Activated naive CD8-positive, alpha-beta T cell treated with anti-CD3 and anti-CD28 coated beads, Interleukin-2, amount 50 U/mL, for 24 hours (primary cell): ENCODE data around the gene FAM25A.
A peak's percentile ranks its signal among the peaks of the same experiment; 100 is the strongest.
"Not testable (repeated sequence)": the region's sequence is repeated elsewhere in the genome, so short reads cannot be mapped to it uniquely, and the experiment has no call there.

Experiments used
- ATAC-seq: fragments of 150-1000 bp; cut with Tn5 transposase; one replicate; pipeline ENCODE4 v1.10.0; 2021
- DNase-seq: peaks from one replicate; pipeline ENCODE4 v3.0.0; 2021
- H3K27ac Mint-ChIP-seq: one replicate; pipeline ENCODE4 v1.8.0; 2021; ENCODE audit warnings: mild to moderate bottlenecking, mixed read lengths
- H3K27me3 Mint-ChIP-seq: one replicate; pipeline ENCODE4 v1.8.0; 2021; ENCODE audit warnings: mixed read lengths
- H3K36me3 Mint-ChIP-seq: one replicate; pipeline ENCODE4 v1.8.0; 2021; ENCODE audit warnings: low read depth, mixed read lengths
- H3K4me1 Mint-ChIP-seq: one replicate; pipeline ENCODE4 v1.8.0; 2021; ENCODE audit warnings: mixed read lengths
- H3K4me3 Mint-ChIP-seq: one replicate; pipeline ENCODE4 v1.8.0; 2021; ENCODE audit warnings: mild to moderate bottlenecking, moderate library complexity, mixed read lengths
- H3K9me3 Mint-ChIP-seq: one replicate; pipeline ENCODE4 v1.8.0; 2021; ENCODE audit warnings: mixed read lengths

Gene FAM25A

DNA sequence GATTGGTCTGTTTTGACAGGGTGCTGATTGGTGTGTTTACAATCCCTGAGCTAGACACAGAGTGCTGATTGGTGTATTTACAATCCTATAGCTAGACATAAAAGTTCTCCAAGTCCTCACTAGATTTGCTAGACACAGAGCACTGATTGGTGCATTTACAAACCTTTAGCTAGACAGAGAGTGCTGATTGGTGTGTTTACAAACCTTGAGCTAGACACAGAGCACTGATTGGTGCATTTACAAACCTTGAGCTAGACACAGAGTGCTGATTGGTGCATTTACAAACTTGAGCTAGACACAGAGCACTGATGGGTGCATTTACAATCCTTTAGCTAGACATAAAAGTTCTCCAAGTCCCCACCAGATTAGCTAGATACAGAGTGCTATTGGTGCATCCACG is 10.3 kb downstream of the FAM25A start:
- not testable (repeated sequence) for ATAC-seq, H3K4me1 Mint-ChIP-seq, DNase-seq, H3K9me3 Mint-ChIP-seq, H3K27ac Mint-ChIP-seq, H3K36me3 Mint-ChIP-seq, H3K4me3 Mint-ChIP-seq, H3K27me3 Mint-ChIP-seq

DNA sequence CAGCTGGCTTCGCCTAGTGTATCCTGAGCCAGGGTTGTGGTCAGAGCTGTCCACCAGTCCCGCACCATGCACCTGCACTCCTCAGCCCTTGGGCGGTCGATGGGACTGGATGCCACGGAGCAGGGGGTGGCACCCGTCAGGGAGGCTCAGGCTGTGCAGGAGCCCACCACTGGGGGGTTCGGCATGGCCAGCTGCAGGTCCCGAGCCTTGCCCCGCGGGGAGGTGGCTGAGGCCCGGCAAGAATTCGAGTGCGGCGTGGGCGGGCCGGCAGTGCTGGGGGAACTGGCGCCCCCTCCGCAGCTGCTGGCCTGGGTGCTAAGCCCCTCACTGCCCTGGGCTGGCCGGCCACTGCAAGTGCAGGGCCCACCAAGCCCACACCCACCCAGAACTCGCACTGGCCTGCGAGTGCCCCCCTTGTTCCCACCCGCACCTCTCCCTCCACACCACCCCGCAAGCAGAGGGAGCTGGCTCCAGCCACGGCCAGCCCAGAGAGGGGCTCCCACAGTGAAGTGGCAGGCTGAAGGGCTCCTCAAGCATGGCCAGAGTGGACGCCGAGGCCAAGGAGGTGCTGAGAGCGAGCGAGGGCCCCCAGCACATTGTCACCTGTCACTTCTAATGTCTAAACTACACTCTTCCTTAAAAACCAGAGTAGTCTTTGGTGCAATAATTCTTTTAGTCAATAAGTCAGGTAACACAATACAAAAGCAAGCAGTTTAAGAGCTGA is 11.0 kb downstream of the FAM25A start:
- no peak overlapping the region for H3K27ac Mint-ChIP-seq

DNA sequence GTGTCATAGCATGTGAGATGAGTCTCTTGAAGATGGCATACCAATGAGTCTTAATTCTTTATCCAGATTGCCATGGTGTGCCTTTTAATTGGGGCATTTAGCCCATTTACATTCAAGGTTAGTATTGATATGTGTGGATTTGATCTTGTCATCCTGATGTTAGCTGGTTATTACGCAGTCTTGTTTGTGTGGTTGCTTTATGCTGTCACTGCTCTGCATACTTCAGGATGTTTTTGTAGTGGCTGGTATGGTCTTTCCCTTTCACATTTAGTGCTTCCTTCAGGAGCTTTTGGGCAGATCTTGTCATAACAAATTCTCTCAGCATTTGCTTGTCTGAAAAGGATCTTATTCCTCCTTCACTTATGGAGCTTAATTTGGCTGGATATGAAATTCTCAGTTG is 16.5 kb downstream of the FAM25A start:
- H3K4me1 Mint-ChIP-seq = no peaks in the 10 kb centered on the region
- no peak overlapping the region for H3K27ac Mint-ChIP-seq
- H3K4me3 Mint-ChIP-seq = no peak overlapping the region
- no peak for DNase-seq
- H3K27me3 Mint-ChIP-seq = peaks cover 2% of the 10 kb centered on the region
- no peak for ATAC-seq
- no peaks in the 10 kb centered on the region for H3K9me3 Mint-ChIP-seq
- no peaks in the 10 kb centered on the region for H3K36me3 Mint-ChIP-seq

More for the DNA sequence above, 11.0 kb downstream of the FAM25A start:
- no peak for ATAC-seq
- no peak for DNase-seq
- H3K36me3 Mint-ChIP-seq = no peaks in the 10 kb centered on the region
- H3K27me3 Mint-ChIP-seq = peaks cover 2% of the 10 kb centered on the region
- H3K4me3 Mint-ChIP-seq = no peak overlapping the region
- no peaks in the 10 kb centered on the region for H3K9me3 Mint-ChIP-seq
- peaks cover 3% of the 10 kb centered on the region for H3K4me1 Mint-ChIP-seq

DNA sequence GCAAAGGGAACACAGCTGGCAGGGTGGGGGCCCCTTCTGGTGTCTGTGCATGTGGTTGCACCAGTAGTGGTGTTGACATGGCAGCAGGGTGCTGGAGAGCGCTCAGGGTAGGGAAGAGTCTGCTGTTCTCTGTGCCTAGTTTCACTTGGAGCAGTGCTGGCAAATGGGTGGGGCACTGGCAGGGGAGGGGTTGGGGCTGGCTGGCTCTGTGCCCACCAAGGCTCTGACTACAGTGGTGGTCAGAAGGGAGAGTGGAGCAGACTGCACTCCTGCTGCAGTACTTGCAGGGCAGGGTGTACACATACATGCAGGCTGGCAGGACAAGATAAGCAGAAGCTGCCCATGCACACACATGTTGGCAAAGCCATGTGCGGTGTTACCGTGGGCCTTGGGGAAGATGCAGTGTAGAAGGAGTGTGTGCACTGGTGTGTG is 18.2 kb downstream of the FAM25A start:
- no peak for ATAC-seq
- Mint-ChIP-seq H3K4me3 (no peak overlapping the region), H3K4me1 (no peaks in the 10 kb centered on the region), H3K36me3 (peaks cover 8% of the 10 kb centered on the region), H3K27me3 (no peaks in the 10 kb centered on the region), H3K27ac (no peak overlapping the region), H3K9me3 (no peaks in the 10 kb centered on the region)
- DNase-seq = no peak

DNA sequence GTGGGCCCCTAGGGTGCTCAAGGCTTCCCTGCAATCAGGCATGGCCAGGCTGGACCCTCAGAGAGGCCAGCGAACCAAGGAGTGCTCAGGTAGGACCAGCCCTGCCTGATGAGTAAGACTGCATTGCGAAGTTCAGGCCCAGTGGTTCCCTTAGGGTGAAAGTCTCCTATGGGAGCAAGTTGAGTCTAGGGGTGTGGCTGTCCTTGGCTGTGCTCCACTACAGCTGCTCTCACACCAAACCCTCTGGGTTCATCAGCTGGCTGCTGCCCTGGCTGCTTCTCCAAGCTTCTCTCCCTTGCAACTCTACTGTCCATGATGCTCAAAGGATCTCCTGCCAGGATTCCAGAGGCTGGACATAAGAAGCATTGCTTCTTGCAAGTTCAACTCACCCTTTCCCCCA is 18.7 kb downstream of the FAM25A start:
- Mint-ChIP-seq H3K27ac (no peak overlapping the region), H3K9me3 (no peaks in the 10 kb centered on the region), H3K36me3 (peaks cover 10% of the 10 kb centered on the region), H3K27me3 (no peaks in the 10 kb centered on the region), H3K4me1 (no peaks in the 10 kb centered on the region), H3K4me3 (no peak overlapping the region)
- ATAC-seq (no peak), DNase-seq (no peak)

DNA sequence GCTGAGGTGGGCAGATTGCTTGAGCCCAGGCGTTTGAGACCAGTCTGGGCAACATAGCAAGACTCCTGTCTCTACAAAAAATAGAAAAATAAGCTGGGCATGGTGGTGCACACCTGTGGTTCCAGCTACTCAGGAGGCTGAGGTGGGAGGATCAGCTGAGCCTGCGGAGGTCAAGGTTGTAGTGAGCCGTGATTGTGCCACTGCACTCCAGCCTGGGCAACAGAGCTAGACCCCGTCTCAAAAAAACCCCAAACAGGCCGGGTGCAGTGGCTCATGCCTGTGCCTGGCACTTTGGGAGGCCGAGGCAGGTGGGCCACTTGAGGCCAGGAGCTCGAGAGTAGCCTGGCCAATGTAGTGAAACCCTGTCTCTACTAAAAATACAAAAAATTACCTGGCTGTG is 23.5 kb downstream of the FAM25A start:
- not testable (repeated sequence) for ATAC-seq, H3K4me3 Mint-ChIP-seq, H3K9me3 Mint-ChIP-seq, DNase-seq, H3K27ac Mint-ChIP-seq, H3K27me3 Mint-ChIP-seq, H3K4me1 Mint-ChIP-seq
- H3K36me3 Mint-ChIP-seq = peaks cover 27% of the 10 kb centered on the region

DNA sequence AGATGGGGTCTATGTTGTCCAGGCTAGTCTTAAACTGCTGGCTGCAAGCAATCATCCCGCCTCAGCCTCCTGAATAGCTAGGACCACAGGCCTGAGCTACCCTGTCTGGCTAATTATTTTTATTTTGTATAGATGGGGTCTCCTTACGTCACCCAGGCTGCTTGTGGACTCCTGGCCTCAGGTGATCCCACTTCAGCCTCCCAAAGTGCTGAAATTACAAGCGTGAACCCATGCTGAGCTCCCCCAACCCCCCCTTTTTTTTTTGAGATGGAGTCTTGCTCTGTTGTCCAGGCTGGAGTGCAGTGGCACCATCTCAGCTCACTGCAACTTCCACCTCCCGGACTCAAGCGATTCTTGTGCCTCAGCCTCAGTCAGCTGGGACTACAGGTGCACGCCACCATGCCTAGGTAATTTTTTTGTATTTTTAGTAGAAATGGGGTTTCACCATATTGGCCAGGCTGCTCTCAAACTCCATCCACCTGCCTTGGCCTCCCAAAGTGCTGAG is 25.4 kb downstream of the FAM25A start:
- Mint-ChIP-seq H3K27ac (no peak overlapping the region), H3K4me3 (no peak overlapping the region), H3K36me3 (peaks cover 43% of the 10 kb centered on the region), H3K9me3 (no peaks in the 10 kb centered on the region), H3K4me1 (no peaks in the 10 kb centered on the region), H3K27me3 (no peaks in the 10 kb centered on the region)
- ATAC-seq = no peak
- DNase-seq = no peak

DNA sequence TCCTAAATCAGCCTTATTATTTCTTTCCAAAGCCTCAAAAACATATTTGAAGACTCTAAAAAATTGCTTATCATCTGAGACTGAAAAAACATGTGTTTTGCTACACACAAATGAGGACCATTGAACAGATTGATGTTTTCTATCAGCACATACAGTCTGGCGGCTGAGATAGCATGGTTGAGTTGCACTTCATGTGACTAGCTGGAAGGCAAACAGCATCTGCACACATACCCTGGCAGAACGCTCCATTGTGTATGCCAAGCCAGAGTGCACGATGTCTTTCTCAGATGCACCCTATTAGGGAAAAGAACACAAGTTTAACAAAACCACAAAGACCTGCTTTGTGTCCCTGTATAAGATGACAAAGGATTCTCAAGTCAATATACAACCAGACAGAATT is 33.0 kb downstream of the FAM25A start:
- Mint-ChIP-seq H3K27ac (no peak overlapping the region), H3K9me3 (no peaks in the 10 kb centered on the region), H3K4me1 (no peaks in the 10 kb centered on the region), H3K27me3 (no peaks in the 10 kb centered on the region), H3K36me3 (peaks cover 33% of the 10 kb centered on the region), H3K4me3 (no peak overlapping the region)
- no peak for ATAC-seq
- DNase-seq = no peak

DNA sequence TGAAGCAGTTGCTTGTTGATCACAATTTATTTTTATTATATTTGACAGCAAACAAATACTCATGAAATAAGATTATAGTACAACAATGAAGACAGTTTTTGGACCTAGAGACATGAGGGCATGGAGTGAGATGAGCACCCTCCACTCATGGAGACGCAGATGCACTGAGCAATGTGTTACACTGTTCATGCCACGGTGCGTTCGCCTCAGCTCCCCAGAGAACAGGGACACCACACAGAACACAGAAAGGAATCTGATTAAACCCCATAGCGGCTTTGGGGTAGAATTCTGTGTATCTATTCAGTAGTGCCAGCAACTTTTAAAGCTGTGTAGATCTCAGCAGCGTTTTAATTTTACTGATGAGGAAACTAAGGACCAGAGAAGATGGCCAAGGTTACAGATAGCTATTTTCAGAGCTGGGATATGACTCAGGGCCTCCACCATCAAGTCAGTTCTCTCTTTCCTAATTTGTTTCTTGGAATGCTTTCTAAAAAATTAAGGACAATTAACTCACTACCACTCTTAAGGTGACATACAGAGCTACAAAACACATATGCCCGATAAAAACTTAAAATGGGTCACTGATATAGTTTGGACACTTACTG is 33.6 kb downstream of the FAM25A start:
- Mint-ChIP-seq H3K27me3 (no peaks in the 10 kb centered on the region), H3K27ac (no peak overlapping the region), H3K4me1 (no peaks in the 10 kb centered on the region), H3K4me3 (no peak overlapping the region), H3K9me3 (no peaks in the 10 kb centered on the region), H3K36me3 (peaks cover 33% of the 10 kb centered on the region)
- DNase-seq = no peak
- ATAC-seq = no peak

DNA sequence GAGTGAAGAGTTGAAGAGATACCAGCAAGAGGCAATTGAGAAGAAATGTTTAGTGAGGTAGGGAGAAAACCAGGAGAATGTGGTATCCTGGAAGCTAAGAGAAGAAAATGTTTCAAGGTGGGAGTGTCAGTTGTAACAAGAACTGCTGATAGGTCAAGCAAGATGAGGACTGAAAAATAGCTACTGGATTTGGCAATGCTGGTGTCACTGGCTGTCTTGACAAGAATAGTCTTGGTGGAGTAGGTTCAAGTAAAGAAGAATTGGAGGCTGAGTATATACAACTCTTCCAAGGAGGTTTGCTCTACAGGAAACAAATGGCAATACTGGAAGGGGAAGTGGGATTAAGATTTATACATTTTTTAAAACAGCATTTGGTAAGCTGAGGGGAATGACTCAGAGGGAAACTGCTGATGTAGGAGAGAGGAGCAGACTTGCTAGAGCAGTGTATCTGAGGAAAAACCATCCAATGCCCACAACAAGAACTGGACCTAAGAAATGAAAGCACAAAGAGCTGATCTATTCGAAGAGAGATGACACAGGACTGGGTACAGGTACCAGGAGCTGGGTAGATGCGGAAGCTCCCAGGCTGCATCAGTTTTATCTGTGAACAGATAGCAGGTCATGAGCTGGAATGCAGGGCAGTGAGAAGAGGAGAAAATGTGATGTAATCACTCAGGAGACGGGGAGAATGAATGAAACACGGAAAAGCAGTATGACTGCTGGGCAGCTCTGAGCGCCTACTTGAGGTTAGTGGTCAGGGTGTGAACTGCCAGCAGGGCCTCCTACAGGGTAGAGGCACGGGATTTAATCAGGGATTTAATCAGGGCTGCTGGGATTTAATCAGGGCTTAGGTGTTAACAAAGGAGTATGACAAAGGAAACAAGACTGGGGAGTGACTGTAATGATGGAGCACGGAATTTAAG is 34.5 kb downstream of the FAM25A start:
- Mint-ChIP-seq H3K27ac (no peak overlapping the region), H3K4me3 (no peak overlapping the region), H3K27me3 (no peaks in the 10 kb centered on the region), H3K4me1 (no peaks in the 10 kb centered on the region), H3K36me3 (peaks cover 32% of the 10 kb centered on the region), H3K9me3 (no peaks in the 10 kb centered on the region)
- DNase-seq (no peak), ATAC-seq (peak; percentile 75)

DNA sequence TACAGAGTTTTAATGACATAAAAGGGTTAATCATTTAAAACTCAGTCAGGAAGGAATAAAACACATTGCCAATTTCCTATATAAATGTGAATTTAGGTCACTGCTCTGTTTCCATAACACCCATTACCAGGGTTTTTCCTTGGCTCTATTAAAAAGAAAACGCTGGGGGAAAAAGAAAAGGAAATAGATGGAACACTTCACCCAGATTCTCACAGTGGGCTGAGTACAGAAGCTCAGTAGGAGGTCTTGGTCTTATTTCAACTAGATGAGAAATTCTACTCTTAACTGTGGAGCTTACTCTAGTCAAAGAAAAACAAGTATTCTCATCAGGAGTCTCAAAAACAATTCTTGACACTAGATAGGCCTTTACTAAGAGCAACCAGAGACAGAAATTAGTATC is 38.1 kb downstream of the FAM25A start:
- peaks cover 31% of the 10 kb centered on the region for H3K36me3 Mint-ChIP-seq

DNA sequence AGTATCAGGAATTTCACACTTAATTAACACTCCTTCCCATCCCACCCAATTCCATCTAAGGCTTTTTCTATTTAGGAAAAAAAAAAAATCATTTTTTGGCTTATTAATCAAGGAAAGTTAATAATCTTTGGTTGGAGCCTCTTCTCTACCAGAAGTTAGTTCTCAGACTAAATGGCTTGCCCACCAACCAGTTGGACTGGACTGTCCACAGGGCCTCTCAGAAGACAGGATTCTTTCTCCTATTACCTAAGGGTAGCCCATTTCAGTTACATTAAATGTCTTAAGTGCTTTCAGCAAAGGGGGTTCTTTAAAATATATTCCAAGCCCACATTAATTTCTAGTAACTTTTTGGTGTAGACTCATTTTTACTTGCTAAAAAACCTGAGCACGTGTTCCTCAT is 39.3 kb downstream of the FAM25A start:
- Mint-ChIP-seq H3K27ac (no peak overlapping the region), H3K36me3 (peaks cover 41% of the 10 kb centered on the region), H3K4me1 (no peaks in the 10 kb centered on the region), H3K27me3 (no peaks in the 10 kb centered on the region), H3K9me3 (no peaks in the 10 kb centered on the region), H3K4me3 (no peak overlapping the region)
- ATAC-seq (no peak), DNase-seq (no peak)

More for the DNA sequence above, 38.1 kb downstream of the FAM25A start:
- no peak overlapping the region for H3K4me3 Mint-ChIP-seq
- no peaks in the 10 kb centered on the region for H3K4me1 Mint-ChIP-seq
- DNase-seq (no peak), ATAC-seq (no peak)
- H3K27me3 Mint-ChIP-seq = no peaks in the 10 kb centered on the region
- no peak overlapping the region for H3K27ac Mint-ChIP-seq
- no peaks in the 10 kb centered on the region for H3K9me3 Mint-ChIP-seq

DNA sequence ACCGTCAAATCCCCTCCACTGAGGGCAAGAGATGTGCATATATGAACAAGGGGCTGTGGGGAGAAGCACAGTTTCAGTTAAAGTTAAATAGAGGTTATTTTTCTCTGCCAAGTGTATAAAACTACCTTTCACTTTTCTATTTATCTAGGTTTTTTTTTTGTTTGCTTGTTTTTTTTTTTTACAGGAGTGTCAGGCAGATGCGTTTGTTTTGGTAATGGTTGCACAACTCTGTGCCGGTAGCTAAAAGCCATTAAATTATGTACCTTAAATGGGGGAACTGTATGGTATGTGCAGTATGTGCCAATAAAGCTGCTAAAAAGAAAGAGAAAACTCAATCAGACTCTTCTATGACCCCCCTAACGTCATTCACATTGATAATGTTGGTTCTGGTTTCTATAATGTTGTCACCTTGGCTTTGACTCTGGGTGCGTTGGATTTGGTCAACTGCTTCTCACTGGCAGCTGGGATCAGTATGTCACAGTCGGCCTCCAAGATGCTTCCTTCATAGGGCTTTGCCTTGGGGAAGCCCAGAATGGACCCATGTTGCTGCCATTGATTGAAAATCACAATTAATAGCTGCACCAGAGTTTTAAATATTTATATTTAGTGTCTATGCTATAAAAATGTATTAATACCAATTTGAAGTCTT is 40.3 kb downstream of the FAM25A start:
- Mint-ChIP-seq H3K36me3 (peaks cover 45% of the 10 kb centered on the region), H3K27ac (no peak overlapping the region), H3K27me3 (no peaks in the 10 kb centered on the region), H3K9me3 (no peaks in the 10 kb centered on the region), H3K4me3 (no peak overlapping the region), H3K4me1 (no peaks in the 10 kb centered on the region)
- DNase-seq (no peak), ATAC-seq (no peak)

DNA sequence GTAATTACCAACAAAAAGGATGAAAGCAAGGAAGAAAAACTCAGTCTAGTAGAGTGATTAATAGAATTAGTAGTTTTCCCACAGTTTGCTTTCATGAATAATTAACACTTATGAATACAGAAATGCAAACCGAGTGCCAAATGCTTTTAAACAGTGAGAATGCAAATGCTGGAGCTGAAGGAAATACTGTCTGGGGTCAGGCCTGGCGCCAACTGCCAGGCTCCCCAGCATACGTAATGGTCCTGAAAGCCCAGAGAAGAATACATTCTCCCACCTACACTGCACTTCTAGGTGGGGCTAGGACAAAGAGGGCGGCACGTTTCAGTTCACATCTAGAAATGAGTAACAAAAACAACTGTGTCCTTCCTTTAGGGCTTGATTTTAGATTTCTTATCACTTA is 44.6 kb downstream of the FAM25A start:
- Mint-ChIP-seq H3K9me3 (no peaks in the 10 kb centered on the region), H3K36me3 (peaks cover 58% of the 10 kb centered on the region), H3K27ac (no peak overlapping the region), H3K4me1 (no peaks in the 10 kb centered on the region), H3K4me3 (no peak overlapping the region), H3K27me3 (no peaks in the 10 kb centered on the region)
- DNase-seq (no peak), ATAC-seq (no peak)
